HuH-7 (cell line): Measurements from ENCODE around the gene ZNF850.
"Not testable (repeated sequence)": the region's sequence is repeated elsewhere in the genome, so short reads cannot be mapped to it uniquely, and the experiment has no call there.

Experiments
- DNase-seq: peaks from one replicate; pipeline ENCODE4 v3.0.0; 2011; ENCODE audit warnings: low spot score

The ZNF850 gene

GRCh38 chr19:36772311-36773222, at the start of gene ZNF850:
Gene ZNF850, minus strand, starts transcription at chr19:36772807. Its CDS starts 10,201 bp downstream, at chr19:36762606.
- DNase-seq, result peak; percentile 96

- no peak for DNase-seq
Observed at GRCh38 chr19:36821758-36822157, 49.2 kb upstream of the ZNF850 start.

GRCh38 chr19:36819130-36819630, 46.6 kb upstream of the ZNF850 start:
- no peak for DNase-seq

- DNase-seq, result no peak
Observed at GRCh38 chr19:36807029-36807428, 34.4 kb upstream of the ZNF850 start.

- DNase-seq, result no peak
Observed at GRCh38 chr19:36805364-36805763, 32.8 kb upstream of the ZNF850 start.

GRCh38 chr19:36797786-36798108, 25.1 kb upstream of the ZNF850 start:
- DNase-seq, result no peak

- no peak for DNase-seq
Observed at GRCh38 chr19:36796714-36796992, 24.0 kb upstream of the ZNF850 start.

- DNase-seq, result not testable (repeated sequence)
Observed at GRCh38 chr19:36791420-36792141, 19.0 kb upstream of the ZNF850 start.

- no peak for DNase-seq
Observed at GRCh38 chr19:36775768-36776167, 3.2 kb upstream of the ZNF850 start.

- DNase-seq, result no peak
Observed at GRCh38 chr19:36773223-36773579, 594 bp upstream of the ZNF850 start.

- no peak for DNase-seq
Observed at GRCh38 chr19:36771261-36772231, 1.1 kb downstream of the ZNF850 start.

GRCh38 chr19:36750066-36750691, 22.4 kb downstream of the ZNF850 start:
- no peak for DNase-seq

- DNase-seq, result not testable (repeated sequence)
Observed at GRCh38 chr19:36749613-36750012, 23.0 kb downstream of the ZNF850 start.

GRCh38 chr19:36748431-36749275, 24.0 kb downstream of the ZNF850 start:
- DNase-seq, result no peak

GRCh38 chr19:36747750-36748149, 24.9 kb downstream of the ZNF850 start:
- no peak for DNase-seq

- DNase-seq, result no peak
Observed at GRCh38 chr19:36745870-36746269, 26.7 kb downstream of the ZNF850 start.

- DNase-seq, result not testable (repeated sequence)
Observed at GRCh38 chr19:36736166-36736565, 36.4 kb downstream of the ZNF850 start.

- DNase-seq, result no peak
Observed at GRCh38 chr19:36719687-36720556, 52.7 kb downstream of the ZNF850 start.

GRCh38 chr19:36709423-36709822, 63.2 kb downstream of the ZNF850 start:
- DNase-seq, result no peak

GRCh38 chr19:36707134-36707533, 65.5 kb downstream of the ZNF850 start:
- no peak for DNase-seq
